ENCODE data around the gene SHMT2. TPM values are rescaled to one million over a fixed set of nuclear protein-coding genes. Genes with fewer than 3 reads are reported as not detected.

The SHMT2 gene
- total and polyA plus RNA-seq, 7 experiments from 2014 or later, result 21.7 to 175 (median 36.1) TPM

GRCh38 chr12:57223191-57224165 lies 6.0 kb upstream of the SHMT2 start:
- ChIA-PET POLR2A (interaction anchor here (1.0 to 9.4 kb wide), 2 partner anchors 9 to 17 kb away, joined by 3 to 79 read pairs; a partner anchor contains a TSS), CTCF (interaction anchor here (0.7 to 11.7 kb wide), 4 partner anchors 9 to 18 kb away, joined by 3 to 148 read pairs (median 12); a partner anchor contains a TSS)
- H3K4me1 Mint-ChIP-seq, result peaks cover 25 to 67% (median 48%) of the 10 kb centered on the region in 7 donors
- H3K9me3 ChIP-seq (ENCODE audit: control insufficient read depth in 2 of 3, low read length in 3 of 3), result no peaks in the 10 kb centered on the region
- H3K9me3 Mint-ChIP-seq, result peaks cover 0 to 5% (median 0%) of the 10 kb centered on the region in 11 donors
- no peak overlapping the region for H3K27ac Mint-ChIP-seq
- H3K36me3 Mint-ChIP-seq, result peaks cover 0 to 2% (median 0%) of the 10 kb centered on the region in 5 donors
- peaks cover 66 to 88% (median 81%) of the 10 kb centered on the region in 5 donors for H3K27me3 Mint-ChIP-seq
- H3K4me3 ChIP-seq (ENCODE audit: low read length), result no peak overlapping the region
- intact Hi-C loops (cut with micrococcal nuclease), result loop anchor here (2.0 kb wide), 1 partner anchor 15 kb away; no protein-coding TSS in a partner anchor
- H3K27me3 ChIP-seq (ENCODE audit: control insufficient read depth in 2 of 2, insufficient read depth in 2 of 2, low read length in 2 of 2), result peaks cover 17 to 69% of the 10 kb centered on the region in 2 donors
- peak overlapping the region in 1 of 10 donors; percentile 8 for H3K4me3 Mint-ChIP-seq
- no peak for DNase-seq
- no peak overlapping the region for H3K27ac ChIP-seq (ENCODE audit: low read depth, low read length)
- H3K4me1 ChIP-seq (ENCODE audit: control insufficient read depth in 2 of 2, insufficient read depth in 2 of 2, low read length in 2 of 2), result peaks cover 0 to 27% of the 10 kb centered on the region in 2 donors
- peak; percentile 76 for ATAC-seq
- no peaks in the 10 kb centered on the region for H3K36me3 ChIP-seq (ENCODE audit: control insufficient read depth in 2 of 3, insufficient read depth in 3 of 3, low read length in 3 of 3)

GRCh38 chr12:57224278-57224972 lies 5.1 kb upstream of the SHMT2 start:
- Histone ChIP-seq H3K36me3 (ENCODE audit: control insufficient read depth in 2 of 3, insufficient read depth in 3 of 3, low read length in 3 of 3) (no peaks in the 10 kb centered on the region), H3K9me3 (ENCODE audit: control insufficient read depth in 2 of 3, low read length in 3 of 3) (no peaks in the 10 kb centered on the region), H3K27me3 (ENCODE audit: control insufficient read depth in 2 of 2, insufficient read depth in 2 of 2, low read length in 2 of 2) (peaks cover 17 to 60% of the 10 kb centered on the region in 2 donors), H3K4me1 (ENCODE audit: control insufficient read depth in 2 of 2, insufficient read depth in 2 of 2, low read length in 2 of 2) (peaks cover 8 to 35% of the 10 kb centered on the region in 2 donors), H3K27ac (ENCODE audit: low read depth, low read length) (no peak overlapping the region), H3K4me3 (ENCODE audit: low read length) (no peak overlapping the region)
- intact Hi-C loops (cut with micrococcal nuclease), result loop anchor here (2.0 kb wide), 1 partner anchor 14 kb away; no protein-coding TSS in a partner anchor
- Mint-ChIP-seq H3K9me3 (peaks cover 0 to 5% (median 0%) of the 10 kb centered on the region in 11 donors), H3K4me1 (peaks cover 34 to 70% (median 54%) of the 10 kb centered on the region in 7 donors), H3K27me3 (peaks cover 57 to 78% (median 72%) of the 10 kb centered on the region in 5 donors), H3K4me3 (peak overlapping the region in 3 of 10 donors; percentile 28 to 73 (median 68)), H3K36me3 (peaks cover 0 to 2% (median 0%) of the 10 kb centered on the region in 5 donors), H3K27ac (peak overlapping the region in 1 of 9 donors; percentile 48)
- POLR2A ChIA-PET, result interaction anchor here (0.9 to 9.4 kb wide), 3 partner anchors 8 to 16 kb away, joined by 3 to 79 read pairs (median 3); a partner anchor contains a TSS
- CTCF ChIA-PET, result interaction anchor here (0.5 to 11.7 kb wide), 3 partner anchors 10 to 112 kb away, joined by 3 to 148 read pairs (median 20); a partner anchor contains a TSS
- ATAC-seq, result no peak
- DNase-seq, result no peak

- H3K4me1 ChIP-seq (ENCODE audit: control insufficient read depth in 2 of 2, insufficient read depth in 2 of 2, low read length in 2 of 2), result peaks cover 10 to 39% of the 10 kb centered on the region in 2 donors
- peaks cover 0 to 7% (median 0%) of the 10 kb centered on the region in 5 donors for H3K36me3 Mint-ChIP-seq
- DNase-seq (peak in 8 of 9 donors; percentile 63 to 82 (median 74)), ATAC-seq (peak; percentile 72)
- H3K27me3 ChIP-seq (ENCODE audit: control insufficient read depth in 2 of 2, insufficient read depth in 2 of 2, low read length in 2 of 2), result peaks cover 17 to 54% of the 10 kb centered on the region in 2 donors
- H3K9me3 Mint-ChIP-seq, result peaks cover 0 to 5% (median 0%) of the 10 kb centered on the region in 11 donors
- H3K27ac ChIP-seq (ENCODE audit: low read depth, low read length), result no peak overlapping the region
- H3K27ac Mint-ChIP-seq, result peak overlapping the region in 3 of 9 donors; percentile 33 to 67 (median 59)
- peaks cover 41 to 72% (median 55%) of the 10 kb centered on the region in 7 donors for H3K4me1 Mint-ChIP-seq
- H3K4me3 ChIP-seq (ENCODE audit: low read length), result no peak overlapping the region
- H3K9me3 ChIP-seq (ENCODE audit: control insufficient read depth in 2 of 3, low read length in 3 of 3), result no peaks in the 10 kb centered on the region
- POLR2A ChIA-PET, result interaction anchor here (0.6 to 9.4 kb wide), 3 partner anchors 8 to 15 kb away, joined by 3 to 79 read pairs (median 3); a partner anchor contains a TSS
- CTCF ChIA-PET, result interaction anchor here (0.5 to 11.7 kb wide), 3 partner anchors 11 to 113 kb away, joined by 3 to 148 read pairs (median 20); a partner anchor contains a TSS
- no peaks in the 10 kb centered on the region for H3K36me3 ChIP-seq (ENCODE audit: control insufficient read depth in 2 of 3, insufficient read depth in 3 of 3, low read length in 3 of 3)
- intact Hi-C loops (cut with micrococcal nuclease), result loop anchor here (1.0 to 5.0 kb wide), 3 partner anchors 8 to 593 kb away; partner anchors contain the start of gene BAZ2A (in 1 of the 2)
- H3K4me3 Mint-ChIP-seq, result peak overlapping the region; percentile 28 to 73 (median 68)
- peaks cover 51 to 72% (median 66%) of the 10 kb centered on the region in 5 donors for H3K27me3 Mint-ChIP-seq
Measured at GRCh38 chr12:57224973-57225679, 4.4 kb upstream of the SHMT2 start.

- H3K36me3 ChIP-seq (ENCODE audit: control insufficient read depth in 2 of 3, insufficient read depth in 3 of 3, low read length in 3 of 3), result no peaks in the 10 kb centered on the region
- ChIA-PET CTCF (interaction anchor here (0.5 to 11.7 kb wide), 3 partner anchors 12 to 575 kb away, joined by 3 to 148 read pairs (median 20); a partner anchor contains a TSS), POLR2A (interaction anchor here (0.6 to 9.4 kb wide), 3 partner anchors 9 to 15 kb away, joined by 3 to 79 read pairs (median 3); a partner anchor contains a TSS)
- H3K27ac ChIP-seq (ENCODE audit: low read depth, low read length), result no peak overlapping the region
- ATAC-seq, result no peak
- peaks cover 0 to 5% (median 0%) of the 10 kb centered on the region in 11 donors for H3K9me3 Mint-ChIP-seq
- DNase-seq, result no peak
- H3K4me3 ChIP-seq (ENCODE audit: low read length), result no peak overlapping the region
- peak overlapping the region in 3 of 9 donors; percentile 33 to 67 (median 59) for H3K27ac Mint-ChIP-seq
- H3K4me1 ChIP-seq (ENCODE audit: control insufficient read depth in 2 of 2, insufficient read depth in 2 of 2, low read length in 2 of 2), result peaks cover 16 to 45% of the 10 kb centered on the region in 2 donors
- H3K27me3 Mint-ChIP-seq, result peaks cover 48 to 68% (median 62%) of the 10 kb centered on the region in 5 donors
- no peaks in the 10 kb centered on the region for H3K9me3 ChIP-seq (ENCODE audit: control insufficient read depth in 2 of 3, low read length in 3 of 3)
- H3K36me3 Mint-ChIP-seq, result peaks cover 0 to 13% (median 0%) of the 10 kb centered on the region in 5 donors
- H3K4me1 Mint-ChIP-seq, result peaks cover 45 to 75% (median 58%) of the 10 kb centered on the region in 7 donors
- H3K4me3 Mint-ChIP-seq, result peak overlapping the region in 9 of 10 donors; percentile 28 to 73 (median 66)
- peaks cover 14 to 51% of the 10 kb centered on the region in 2 donors for H3K27me3 ChIP-seq (ENCODE audit: control insufficient read depth in 2 of 2, insufficient read depth in 2 of 2, low read length in 2 of 2)
- intact Hi-C loops (cut with micrococcal nuclease), result loop anchor here (1.0 to 5.0 kb wide), 3 partner anchors 8 to 593 kb away; partner anchors contain the start of gene BAZ2A (in 1 of the 2)
Measured at GRCh38 chr12:57225680-57226210, 3.8 kb upstream of the SHMT2 start.

GRCh38 chr12:57226588-57227314 lies 2.8 kb upstream of the SHMT2 start:
- ATAC-seq, result no peak
- H3K36me3 Mint-ChIP-seq, result peaks cover 0 to 14% (median 0%) of the 10 kb centered on the region in 5 donors
- no peak overlapping the region for H3K4me3 ChIP-seq (ENCODE audit: low read length)
- ChIA-PET POLR2A (interaction anchor here (0.6 to 9.4 kb wide), 4 partner anchors 12 to 291 kb away, joined by 3 to 79 read pairs (median 3); a partner anchor contains a TSS), CTCF (interaction anchor here (0.5 to 11.7 kb wide), 5 partner anchors 13 to 574 kb away, joined by 3 to 148 read pairs (median 3); a partner anchor contains a TSS)
- H3K4me1 ChIP-seq (ENCODE audit: control insufficient read depth in 2 of 2, insufficient read depth in 2 of 2, low read length in 2 of 2), result peaks cover 21 to 50% of the 10 kb centered on the region in 2 donors
- peaks cover 0 to 5% (median 0%) of the 10 kb centered on the region in 11 donors for H3K9me3 Mint-ChIP-seq
- H3K36me3 ChIP-seq (ENCODE audit: control insufficient read depth in 2 of 3, insufficient read depth in 3 of 3, low read length in 3 of 3), result peaks cover 0 to 6% (median 0%) of the 10 kb centered on the region in 3 experiments
- H3K27ac ChIP-seq (ENCODE audit: low read depth, low read length), result no peak overlapping the region
- no peaks in the 10 kb centered on the region for H3K9me3 ChIP-seq (ENCODE audit: control insufficient read depth in 2 of 3, low read length in 3 of 3)
- peak overlapping the region in 2 of 9 donors; percentile 13 to 73 for H3K27ac Mint-ChIP-seq
- intact Hi-C loops (cut with micrococcal nuclease), result loop anchor here in 1 of 2 donors (5.0 kb wide), 1 partner anchor 594 kb away; the partner anchor contains the start of gene BAZ2A
- peak overlapping the region in 9 of 10 donors; percentile 13 to 76 (median 68) for H3K4me3 Mint-ChIP-seq
- peaks cover 9 to 41% of the 10 kb centered on the region in 2 donors for H3K27me3 ChIP-seq (ENCODE audit: control insufficient read depth in 2 of 2, insufficient read depth in 2 of 2, low read length in 2 of 2)
- peaks cover 40 to 58% (median 52%) of the 10 kb centered on the region in 5 donors for H3K27me3 Mint-ChIP-seq
- H3K4me1 Mint-ChIP-seq, result peaks cover 41 to 74% (median 58%) of the 10 kb centered on the region in 7 donors
- DNase-seq, result no peak

Data from naive thymus-derived CD4-positive, alpha-beta T cell (primary cell).